GM12878 (cell line): Measurements from ENCODE around the gene ANAPC7. TPM values are rescaled to one million over a fixed set of nuclear protein-coding genes. Genes with fewer than 3 reads are reported as not detected.

Experiments
- ATAC-seq: fragments of 200-7000 bp; cut with Tn5 transposase; 3 replicates; pipeline ENCODE4 v1.9.1; 2020; ENCODE audit warnings: mild to moderate bottlenecking, moderate library complexity
- BruUV-seq: library from RNA; stranded (reverse); fragments of 400-500 nt; replicated peaks from 2 replicates; lab custom pipeline; 2021; lab: Mats Ljungman, UMichigan
- CTCF ChIA-PET: fragments of 300-600 bp; sonication (Branson Sonifier 250); formaldehyde crosslinking; extraction: SDS; loops from one replicate; lab custom pipeline; 2021; ENCODE audit warnings: inconsistent platforms; lab: Yijun Ruan, JAX
- POLR2A ChIA-PET: fragments of 350-600 bp; formaldehyde crosslinking; extraction: SDS; loops from one replicate; lab custom pipeline; 2021; ENCODE audit warnings: inconsistent platforms; lab: Charles Lee
- RAD21 ChIA-PET: fragments of 300-600 bp; sonication (Branson Sonifier 250); formaldehyde crosslinking; loops from one replicate; lab custom pipeline; 2023; ENCODE audit warnings: antibody characterized with exemption; ENCODE audit not compliant: unreplicated experiment; lab: Charles Lee
- SMC1A ChIA-PET: fragments of 300-600 bp; sonication (Branson Sonifier 250); formaldehyde crosslinking; loops from one replicate; lab custom pipeline; 2023; ENCODE audit not compliant: unreplicated experiment, uncharacterized antibody; lab: Charles Lee
- DNase-seq: peaks from one replicate; pipeline ENCODE4 v3.0.0-alpha.2; 2011; ENCODE audit warnings: low read depth, low spot score
- FAIRE-seq: peaks from 3 replicates; lab custom pipeline; 2011; peaks lifted over from hg19 to GRCh38; lab: Jason Lieb, UNC
- H2AFZ ChIP-seq: 2 replicates; pipeline ENCODE4 v1.6.0; 2011; ENCODE audit warnings: low read depth, low read length, control low read depth; ENCODE audit not compliant: control insufficient read depth
- H3K27ac ChIP-seq: 2 replicates; pipeline ENCODE4 v1.5.1; 2011; ENCODE audit warnings: control low read depth; ENCODE audit not compliant: control insufficient read depth, insufficient read depth
- H3K27me3 ChIP-seq, 2 experiments: replicated peaks in 1 of 2; 2 replicates each; pipeline versions ENCODE4 v1.6.0 to v1.6.1; 2011; ENCODE audit warnings: low read length in 1 of 2; ENCODE audit not compliant: control insufficient read depth in 2 of 2, insufficient read depth in 2 of 2
- H3K36me3 ChIP-seq, 2 experiments: 2 replicates each; pipeline ENCODE4 v1.5.1; 2011; ENCODE audit warnings: low read length in 1 of 2; ENCODE audit not compliant: control insufficient read depth in 2 of 2, insufficient read depth in 2 of 2
- H3K4me1 ChIP-seq: 2 replicates; pipeline ENCODE4 v1.6.1; 2011; ENCODE audit warnings: mild to moderate bottlenecking, low read length, moderate library complexity, mixed read lengths; ENCODE audit not compliant: control insufficient read depth, insufficient read depth
- H3K4me2 ChIP-seq: 2 replicates; pipeline ENCODE4 v1.6.0; 2011; ENCODE audit warnings: control low read depth; ENCODE audit not compliant: control insufficient read depth, insufficient read depth
- H3K4me3 ChIP-seq: fragments of 200-600 bp; sonication (generic); 2 replicates; pipeline ENCODE4 v1.5.1; 2016
- H3K79me2 ChIP-seq: 2 replicates; pipeline ENCODE4 v1.6.0; 2011; ENCODE audit warnings: low read length; ENCODE audit not compliant: control insufficient read depth, insufficient read depth
- H3K9ac ChIP-seq: 2 replicates; pipeline ENCODE4 v1.8.0; 2011; ENCODE audit warnings: low read length, control low read depth, mixed read lengths; ENCODE audit not compliant: control insufficient read depth, insufficient read depth
- H3K9me3 ChIP-seq: replicated peaks from 3 replicates; pipeline ENCODE4 v1.5.1; 2011; ENCODE audit warnings: mild to moderate bottlenecking, low read length; ENCODE audit not compliant: control insufficient read depth, insufficient read depth
- H4K20me1 ChIP-seq: 2 replicates; pipeline ENCODE4 v1.6.0; 2011; ENCODE audit not compliant: control insufficient read depth, insufficient read depth
- JUNB ChIP-seq: IDR thresholded peaks from 2 replicates; pipeline ENCODE4 v1.6.1; 2016; ENCODE audit warnings: antibody characterized with exemption, mild to moderate bottlenecking
- MYC ChIP-seq: IDR thresholded peaks from 2 replicates; pipeline ENCODE4 v1.6.1; 2011; ENCODE audit warnings: mild to moderate bottlenecking, low read length, moderate library complexity, inconsistent platforms; ENCODE audit not compliant: insufficient read depth, insufficient replicate concordance, insufficient read length, severe bottlenecking
- NR2C1 ChIP-seq: fragments of 450-650 bp; IDR thresholded peaks from 2 replicates; pipeline ENCODE4 v1.6.1; 2017; ENCODE audit warnings: antibody characterized with exemption, mild to moderate bottlenecking, moderate library complexity
- RAD51 ChIP-seq: fragments of 450-650 bp; IDR thresholded peaks from 2 replicates; pipeline ENCODE4 v1.6.1; 2016; ENCODE audit warnings: moderate library complexity, mild to moderate bottlenecking, inconsistent platforms
- SREBF2 ChIP-seq: IDR thresholded peaks from 2 replicates; pipeline ENCODE4 v1.6.1; 2012; ENCODE audit warnings: mild to moderate bottlenecking, low read length
- TBL1XR1 ChIP-seq: IDR thresholded peaks from 2 replicates; pipeline ENCODE4 v1.6.1; 2012; ENCODE audit warnings: low read depth, low read length, improper control_type of control experiment
- TCF12 ChIP-seq: IDR thresholded peaks from 2 replicates; pipeline ENCODE4 v1.6.1; 2011; ENCODE audit warnings: low read depth, mild to moderate bottlenecking, low read length
- YBX1 ChIP-seq: fragments of 450-650 bp; IDR thresholded peaks from 2 replicates; pipeline ENCODE4 v1.6.1; 2016; ENCODE audit warnings: antibody characterized with exemption
- ZBED1 ChIP-seq: IDR thresholded peaks from 2 replicates; pipeline ENCODE4 v1.6.1; 2016; ENCODE audit warnings: borderline replicate concordance
- WGBS: methylation state at CpG from one replicate; pipeline ENCODE4 v1.1.6; 2016; ENCODE audit warnings: low lambda C conversion rate; ENCODE audit not compliant: insufficient replicate concordance, insufficient coverage; ENCODE audit errors: missing lambda C conversion rate; 5-methylcytosine and 5-hydroxymethylcytosine counted together
- in situ Hi-C: fragments of 300-500 bp; cut with MboI; formaldehyde crosslinking; loops from 9 replicates; pipeline ENCODE4 v1.14.3; 2018; ENCODE audit warnings: mixed read lengths
- intact Hi-C: fragments of 100-400 bp; cut with micrococcal nuclease; formaldehyde crosslinking; loops from one replicate; pipeline ENCODE4 v1.14.2; 2022; ENCODE audit not compliant: unreplicated experiment
- polyA plus RNA-seq, 11 experiments: library from polyadenylated mRNA; depleted of rRNA in 4 of 11; unstranded in 6 of 11; stranded (reverse) in 5 of 11; fragments of >200 nt; fragmentation: Nextera tagmentation in 4 of 11; fragmentation: Illumina TruSeq in 1 of 11; extraction: Ambion mirVana in 4 of 11; extraction: Trizol in 1 of 11; gene quantifications; 1 replicate in 1 of 11; 2 replicates in 10 of 11; pipeline versions ENCODE4 v1.2.1 to v1.2.3, GENCODE V29; 2011 to 2016; ENCODE audit warnings: inconsistent platforms in 2 of 11, missing spikeins in 2 of 11, low read depth in 1 of 11
- total RNA-seq, 4 experiments: library from RNA; depleted of rRNA in 3 of 4; stranded (reverse); fragments of >200 nt in 3 of 4; fragmentation: Illumina TruSeq in 1 of 4; extraction: Trizol in 1 of 4; gene quantifications; 2 replicates each; pipeline versions ENCODE4 v1.2.1 to v1.2.3, GENCODE V29; 2013 to 2021

ANAPC7 gene
- total and polyA plus RNA-seq, 10 of the 15 experiments (the other 5 are each of a cell fraction or from before 2014, with no cell fraction given), result 24.5 to 77.9 (median 58.6) TPM

- Histone ChIP-seq H3K27ac (no peak overlapping the region), H3K79me2 (no peaks in the 10 kb centered on the region), H3K4me3 (no peak overlapping the region), H3K4me1 (peaks cover 6% of the 10 kb centered on the region), H2AFZ (no peak overlapping the region; the same call in 1 of the 2 replicates), H3K9me3 (no peaks in the 10 kb centered on the region), H3K9ac (no peak overlapping the region), H3K4me2 (no peak overlapping the region), H4K20me1 (no peaks in the 10 kb centered on the region), H3K27me3 (no peaks in the 10 kb centered on the region), H3K36me3 (peaks cover 2 to 4% of the 10 kb centered on the region in 2 experiments)
- intact Hi-C loops, result no loop called here
- CTCF ChIA-PET, result no interaction called here
- RAD21 ChIA-PET, result interaction anchor here (1.1 to 1.2 kb wide), 2 partner anchors 13 to 66 kb away, joined by 4 read pairs; no protein-coding TSS in a partner anchor
- DNase-seq (no peak), FAIRE-seq (no peak), ATAC-seq (no peak)
- TF ChIP-seq YBX1 (no peak), ZBED1 (no peak), MYC (no peak), TCF12 (no peak), NR2C1 (no peak), RAD51 (no peak), JUNB (no peak), TBL1XR1 (no peak), SREBF2 (no peak)
- no TSS peak for BruUV-seq
- POLR2A ChIA-PET, result interaction anchor here (0.8 kb wide), 1 partner anchor 78 kb away, joined by 4 read pairs; no protein-coding TSS in a partner anchor
- in situ Hi-C loops, result no loop called here
- 69% methylated on average over 7 of the region's 7 CpGs for WGBS
- SMC1A ChIA-PET, result interaction anchor here (0.6 to 4.2 kb wide), 3 partner anchors 13 to 38 kb away, joined by 3 to 13 read pairs (median 3); partner anchors contain the start of gene ANAPC7
Measured at GRCh38 chr12:110365489-110366320, 37.8 kb downstream of the ANAPC7 start.
